ENCODE data around the gene TIAL1.
"Not testable (repeated sequence)": the region's sequence is repeated elsewhere in the genome, so short reads cannot be mapped to it uniquely, and the experiment has no call there.

TIAL1 gene

DNA sequence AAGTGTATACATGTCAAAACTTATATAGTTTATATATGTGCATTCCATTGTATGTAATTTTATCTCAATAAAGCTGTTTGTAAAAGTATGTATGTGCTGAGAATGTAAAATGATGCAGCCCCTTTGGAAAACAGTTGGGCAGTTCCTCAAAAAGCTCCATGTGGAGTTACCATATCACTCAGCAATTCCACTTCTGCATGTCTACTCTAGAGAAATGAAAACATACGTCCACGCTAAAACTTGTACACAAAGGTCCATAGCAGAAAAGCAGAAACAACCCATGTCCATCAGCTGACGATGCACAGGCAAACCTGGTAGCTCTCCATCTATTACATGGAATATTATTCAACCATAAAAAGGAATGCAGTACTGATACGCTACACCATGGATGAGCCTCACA lies 45.9 kb downstream of the TIAL1 start:
- in situ Hi-C loops (cut with MboI; ENCODE audit: low sequenced_read_pairs): no loop called here

DNA sequence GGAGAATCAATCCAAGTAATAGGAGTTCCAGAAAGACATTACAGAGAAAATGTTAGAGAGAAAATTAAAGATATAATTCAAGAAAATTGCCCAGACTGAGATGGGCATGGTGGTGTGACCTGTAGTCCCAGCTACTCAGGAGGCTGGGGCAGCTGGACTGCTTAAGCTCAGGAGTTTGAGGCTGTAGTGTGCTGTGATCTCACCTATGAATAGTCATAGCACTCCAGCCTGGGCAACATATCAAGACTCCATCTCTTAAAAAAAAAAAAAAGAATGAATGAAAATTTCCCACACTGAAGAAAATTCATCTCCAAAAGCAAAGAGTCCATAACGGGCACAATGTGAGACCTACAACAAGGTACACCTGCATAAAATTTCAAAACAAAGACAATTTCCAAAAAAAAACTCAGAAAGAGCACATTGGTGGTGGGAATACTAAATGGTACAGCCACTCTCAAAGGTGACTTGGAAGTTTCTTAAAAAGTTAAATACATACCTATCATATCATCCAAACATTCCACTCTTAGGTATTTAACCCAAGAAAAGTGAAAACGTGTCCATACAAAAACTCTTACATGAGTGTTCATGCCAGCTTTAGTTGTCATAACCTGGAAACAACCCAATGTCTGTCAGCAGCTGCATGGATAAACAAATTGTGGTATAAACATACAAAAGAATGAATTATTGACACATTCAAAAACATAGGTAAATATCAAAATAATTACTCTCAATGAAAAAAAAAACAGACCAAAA lies 47.3 kb downstream of the TIAL1 start:
- in situ Hi-C loops (cut with MboI; ENCODE audit: low sequenced_read_pairs): no loop called here

DNA sequence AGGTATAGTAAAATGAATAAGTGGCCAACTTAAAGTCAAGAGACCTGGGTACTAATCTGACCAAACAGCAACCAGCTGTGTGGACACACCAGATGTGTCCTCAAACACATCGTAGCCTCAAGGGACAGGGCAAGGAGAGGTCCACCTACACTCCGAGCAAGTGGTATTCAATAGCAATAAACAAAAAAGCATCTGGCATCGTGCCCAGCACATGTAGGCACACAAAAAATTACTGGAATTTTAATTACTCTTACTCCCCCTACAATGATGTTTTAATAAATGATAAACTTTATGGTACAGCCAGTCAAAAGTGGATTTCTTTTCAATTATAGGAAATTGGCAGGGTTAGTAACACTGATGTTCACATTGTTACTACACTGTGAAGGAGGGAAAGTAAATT lies 50.8 kb downstream of the TIAL1 start:
- in situ Hi-C loops (cut with MboI; ENCODE audit: low sequenced_read_pairs): no loop called here

DNA sequence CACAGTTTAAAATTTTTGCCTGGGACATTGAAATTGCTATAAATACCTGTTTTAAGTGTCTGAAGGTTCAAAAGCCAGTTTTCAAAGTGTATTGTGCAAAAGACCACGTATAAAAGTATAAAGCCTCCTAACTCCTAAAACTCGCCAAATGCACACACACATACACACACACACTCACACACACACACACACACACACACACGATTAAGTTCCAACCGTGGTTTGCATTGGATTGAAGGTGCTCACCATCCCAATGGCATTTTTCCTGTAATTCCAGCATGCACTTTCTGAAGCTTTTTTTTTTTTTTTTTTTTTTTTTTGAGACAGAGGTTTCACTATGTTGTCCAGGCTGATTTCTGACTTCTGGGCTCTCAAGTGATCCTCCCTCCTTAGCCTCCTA lies 51.5 kb downstream of the TIAL1 start:
- in situ Hi-C loops (cut with MboI; ENCODE audit: low sequenced_read_pairs): no loop called here

DNA sequence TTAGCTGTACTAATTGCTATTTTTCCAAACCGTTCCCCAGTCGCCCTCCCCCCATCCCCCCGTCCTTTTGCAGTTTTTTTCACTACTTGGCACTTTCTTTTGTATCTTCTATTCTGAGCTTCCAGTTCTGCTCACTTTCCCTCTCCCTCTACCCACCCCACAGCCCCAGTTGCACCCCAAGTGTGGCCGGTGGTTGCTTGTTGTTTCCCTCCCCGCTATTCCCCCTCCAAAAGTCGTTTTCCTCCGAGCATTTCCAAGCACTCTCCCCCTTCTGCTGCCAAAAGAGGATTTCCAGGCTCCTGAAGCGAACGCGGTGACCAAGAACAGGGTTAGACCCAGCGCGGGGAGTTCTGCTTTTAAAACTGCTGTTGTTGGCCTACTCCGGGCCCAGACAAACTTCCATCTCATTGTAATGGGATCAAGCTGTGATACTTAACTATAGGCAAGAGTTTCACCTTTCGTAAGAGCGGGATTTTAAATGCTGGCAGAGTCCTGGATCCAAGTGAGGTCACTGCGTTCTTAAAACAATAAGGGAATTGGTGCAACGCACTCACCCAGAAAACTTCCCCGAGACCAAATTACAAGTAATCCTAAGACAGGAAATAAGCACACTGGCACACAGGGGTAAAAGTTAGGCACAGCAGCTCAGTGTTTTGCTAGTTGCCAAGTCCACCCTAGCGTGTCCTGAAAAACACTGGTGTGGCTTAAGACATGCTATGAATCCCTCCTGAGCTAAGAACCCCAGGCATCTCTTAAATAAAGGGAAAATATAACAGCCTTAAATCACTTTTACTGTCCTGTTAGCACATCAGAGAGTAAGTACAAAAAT lies 52.7 kb downstream of the TIAL1 start:
- in situ Hi-C loops (cut with MboI; ENCODE audit: low sequenced_read_pairs): no loop called here

DNA sequence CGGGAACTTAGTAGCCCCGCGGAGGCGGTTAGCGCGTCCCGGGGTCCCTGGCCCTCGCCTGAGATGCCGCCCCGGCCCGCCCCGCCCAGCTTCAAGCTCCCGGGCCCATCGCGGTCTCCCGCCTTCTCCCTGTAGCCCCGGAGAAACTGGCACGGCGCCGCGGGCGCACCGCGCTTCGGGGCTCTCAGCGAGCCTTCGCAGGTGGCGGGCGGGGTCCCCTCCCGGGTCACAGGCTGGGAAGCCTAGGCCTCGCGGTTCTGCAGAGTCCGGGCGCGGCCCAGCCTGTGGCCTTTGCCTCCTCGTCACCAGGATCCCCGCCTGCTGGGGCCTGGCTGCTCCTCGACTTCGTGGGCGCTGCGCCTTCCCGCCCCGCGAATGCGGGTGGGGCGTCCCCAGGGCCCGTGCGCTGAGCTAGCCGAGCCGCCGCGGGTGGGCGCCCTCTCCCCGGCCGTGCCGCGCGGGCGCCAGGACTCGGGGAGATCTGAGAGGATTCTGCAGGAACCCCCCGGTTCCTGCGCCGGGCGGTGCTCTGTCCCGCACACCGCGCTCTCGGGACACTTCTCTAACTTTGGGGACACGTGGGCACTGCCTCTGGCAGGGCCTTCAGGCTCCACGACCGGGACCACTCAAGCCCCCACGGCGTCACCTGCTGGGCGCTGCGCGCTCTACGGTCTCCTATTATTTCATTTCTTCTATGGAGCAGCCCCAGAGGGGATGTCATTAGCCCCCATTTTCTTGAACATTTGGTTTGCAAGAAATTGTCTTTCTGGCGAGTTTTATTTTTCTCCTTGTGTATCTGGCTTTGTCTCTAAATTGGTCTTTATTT lies 53.6 kb downstream of the TIAL1 start:
- in situ Hi-C loops (cut with MboI; ENCODE audit: low sequenced_read_pairs): no loop called here

DNA sequence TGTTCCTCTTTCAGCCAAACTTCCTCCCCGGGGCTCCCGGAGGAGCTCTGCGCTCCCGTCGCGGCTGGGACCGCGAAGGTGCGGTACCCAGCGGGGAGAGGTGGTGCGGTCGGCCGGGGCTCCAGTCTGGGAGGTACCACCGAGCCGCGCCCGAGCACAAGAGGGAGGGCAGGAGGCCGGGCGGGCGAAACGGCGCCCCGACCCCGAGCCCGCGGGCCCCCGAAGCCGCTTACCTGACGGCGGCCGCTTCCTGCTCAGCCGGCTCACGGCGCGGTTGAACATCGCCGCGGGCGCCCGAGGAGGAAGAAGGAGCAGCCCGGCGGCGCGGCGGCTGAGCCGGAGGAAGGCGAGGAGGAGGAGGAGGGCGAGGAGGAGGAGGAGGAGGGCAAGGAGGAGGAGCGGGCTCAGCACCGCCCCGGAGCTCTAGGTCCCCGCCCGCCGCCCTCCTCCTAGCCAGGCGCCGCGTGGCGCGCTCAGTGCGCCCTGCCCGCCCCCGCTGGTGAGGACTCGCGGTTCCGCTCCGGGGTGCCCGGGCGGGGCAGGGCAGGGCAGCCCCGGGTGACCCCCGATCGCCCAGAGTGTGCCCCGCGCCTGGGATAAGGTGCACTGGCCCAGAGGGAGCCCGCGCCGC lies 54.3 kb downstream of the TIAL1 start, which contains the start of gene RGS10:
RGS10 (minus strand) TSS at position 363 of the 631 bp plus-strand sequence; CDS start at position 282, 81 bp downstream.
- in situ Hi-C loops (cut with MboI; ENCODE audit: low sequenced_read_pairs): no loop called here

DNA sequence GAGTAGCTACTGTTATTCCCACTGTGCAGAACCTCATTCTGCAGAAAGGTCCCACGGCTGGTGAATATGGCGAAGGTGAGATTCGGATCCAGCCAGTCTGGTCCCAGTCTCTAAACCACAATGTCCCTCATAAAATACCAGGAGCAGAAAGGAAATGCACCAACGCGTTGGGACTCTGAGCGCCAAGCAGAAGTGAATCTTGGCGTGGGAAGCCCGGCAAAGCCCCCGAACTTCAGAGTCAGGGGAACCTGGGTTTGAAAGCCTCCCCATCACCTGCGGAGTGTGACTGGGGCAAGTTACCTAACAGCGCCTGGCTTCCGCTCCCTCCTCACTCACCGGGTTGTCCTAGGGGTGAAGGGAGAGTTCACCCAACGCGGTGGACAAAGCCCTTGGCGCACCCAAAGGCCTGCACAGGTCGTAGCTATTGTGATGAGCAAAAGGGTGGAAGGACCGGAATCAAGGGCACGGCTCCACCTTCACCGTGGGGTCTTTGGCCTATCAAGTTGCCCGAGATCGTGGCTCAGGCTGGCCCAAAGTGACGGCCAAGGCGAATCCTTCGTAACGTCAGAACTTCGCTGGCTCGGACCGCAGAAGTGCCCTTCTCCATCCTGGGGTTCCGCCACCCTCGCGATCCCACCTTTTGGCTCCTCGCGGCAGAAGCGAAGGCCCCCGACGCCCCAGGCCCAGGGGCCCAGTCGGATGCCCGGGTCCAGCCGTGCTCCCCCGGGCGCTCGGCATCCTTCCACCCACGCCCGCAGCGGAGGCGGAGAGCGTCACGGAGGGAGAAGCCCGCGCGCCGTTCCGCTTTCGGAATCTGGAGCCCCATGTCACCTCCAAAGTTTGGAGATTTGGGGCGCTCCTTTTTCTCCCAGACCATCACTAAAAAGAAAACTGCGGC lies 55.1 kb downstream of the TIAL1 start:
- in situ Hi-C loops (cut with MboI; ENCODE audit: low sequenced_read_pairs): no loop called here

DNA sequence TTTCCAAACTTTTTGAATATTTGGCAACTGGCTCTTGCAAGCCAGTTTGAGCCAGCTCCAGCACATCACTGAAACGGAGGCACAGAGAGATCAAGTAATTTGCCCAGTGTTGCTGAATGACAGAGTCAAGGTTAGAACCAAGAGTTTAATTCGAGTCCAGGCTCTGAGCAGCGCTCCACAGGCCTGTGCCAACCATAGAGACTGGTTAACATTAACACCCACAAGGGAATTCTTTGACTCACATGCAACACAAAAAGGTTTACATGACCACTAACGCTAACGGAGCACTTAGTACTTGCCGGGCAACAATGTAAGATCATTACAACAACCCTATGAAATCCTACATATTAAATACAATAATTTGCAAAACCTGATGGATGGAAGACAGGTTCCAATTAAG lies 55.7 kb downstream of the TIAL1 start:
- in situ Hi-C loops (cut with MboI; ENCODE audit: low sequenced_read_pairs): no loop called here

DNA sequence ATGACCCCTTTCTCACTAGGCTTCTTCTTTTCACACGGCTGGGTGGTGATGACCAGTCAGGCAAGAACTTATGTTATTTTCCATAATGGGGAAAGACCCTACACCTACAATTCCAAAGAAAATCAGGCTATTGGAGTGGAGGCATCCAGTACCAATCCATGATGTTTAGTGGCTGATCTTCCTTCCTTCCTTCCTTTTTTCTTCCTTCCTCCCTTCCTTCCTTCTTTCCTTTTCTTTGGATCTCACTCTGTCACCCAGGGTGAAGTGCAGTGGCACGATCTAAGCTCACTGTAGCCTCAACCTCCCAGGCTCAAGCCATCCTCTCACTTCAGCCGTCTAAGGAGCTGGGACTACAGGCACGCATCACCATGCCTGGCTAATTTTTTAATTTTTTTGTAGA lies 56.7 kb downstream of the TIAL1 start:
- in situ Hi-C loops (cut with MboI; ENCODE audit: low sequenced_read_pairs): no loop called here

DNA sequence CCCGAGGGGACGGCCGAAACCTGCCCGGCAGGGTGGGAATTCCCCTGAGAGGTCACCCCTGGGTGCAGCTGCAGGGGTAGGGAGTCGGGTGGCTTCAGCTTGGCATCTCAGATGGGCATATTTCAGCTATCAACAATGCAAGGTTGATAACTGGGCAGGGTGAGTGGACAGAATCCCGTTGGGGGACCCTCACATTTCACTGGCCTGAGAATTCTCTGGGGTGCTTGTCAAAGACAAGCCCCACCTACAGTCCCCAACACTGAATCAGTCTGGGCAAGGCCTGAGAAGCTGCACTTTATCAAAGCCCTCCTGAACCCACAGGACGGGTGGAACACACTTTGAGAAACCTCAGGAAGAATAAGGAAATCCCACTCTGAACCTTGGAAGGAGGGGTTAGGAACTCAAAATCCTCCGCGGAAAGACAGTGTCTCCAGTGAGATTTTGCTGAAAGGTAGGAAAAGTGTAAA lies 57.4 kb downstream of the TIAL1 start:
- in situ Hi-C loops (cut with MboI; ENCODE audit: low sequenced_read_pairs): no loop called here

DNA sequence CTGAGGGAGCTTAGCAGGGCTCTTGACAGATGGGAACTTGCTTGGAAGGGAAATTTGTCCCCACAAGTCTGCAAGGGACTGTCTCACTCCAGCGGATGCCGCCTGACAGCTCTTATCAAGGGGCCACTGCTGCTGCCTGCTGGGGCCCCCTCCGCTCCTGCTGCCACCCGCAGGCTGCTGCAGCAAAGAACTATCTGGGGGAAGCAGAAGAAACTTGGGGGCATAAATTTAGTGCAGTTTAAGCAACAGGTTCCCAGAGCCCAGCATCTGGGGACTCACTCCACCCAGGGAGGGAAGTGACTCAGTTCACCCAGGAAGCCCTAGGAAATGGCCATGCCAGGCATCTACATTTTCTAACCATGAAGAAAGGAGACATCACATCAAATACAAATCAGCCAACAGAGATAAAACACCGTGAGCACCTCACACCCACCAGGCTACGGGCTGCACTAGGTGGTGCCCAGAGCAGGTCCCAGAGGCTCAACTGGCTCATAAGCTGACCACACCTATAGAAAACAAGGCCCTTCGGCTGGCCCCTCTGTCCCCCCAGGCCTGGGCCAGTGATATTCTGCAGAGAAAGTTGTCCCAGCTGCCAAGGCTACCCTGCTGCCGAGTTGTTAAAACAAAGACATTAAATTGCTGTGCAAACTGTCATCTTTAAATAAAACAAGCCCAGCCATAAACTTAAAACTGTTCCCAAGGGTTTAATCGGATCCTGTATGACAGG lies 58.0 kb downstream of the TIAL1 start:
- in situ Hi-C loops (cut with MboI; ENCODE audit: low sequenced_read_pairs): no loop called here

DNA sequence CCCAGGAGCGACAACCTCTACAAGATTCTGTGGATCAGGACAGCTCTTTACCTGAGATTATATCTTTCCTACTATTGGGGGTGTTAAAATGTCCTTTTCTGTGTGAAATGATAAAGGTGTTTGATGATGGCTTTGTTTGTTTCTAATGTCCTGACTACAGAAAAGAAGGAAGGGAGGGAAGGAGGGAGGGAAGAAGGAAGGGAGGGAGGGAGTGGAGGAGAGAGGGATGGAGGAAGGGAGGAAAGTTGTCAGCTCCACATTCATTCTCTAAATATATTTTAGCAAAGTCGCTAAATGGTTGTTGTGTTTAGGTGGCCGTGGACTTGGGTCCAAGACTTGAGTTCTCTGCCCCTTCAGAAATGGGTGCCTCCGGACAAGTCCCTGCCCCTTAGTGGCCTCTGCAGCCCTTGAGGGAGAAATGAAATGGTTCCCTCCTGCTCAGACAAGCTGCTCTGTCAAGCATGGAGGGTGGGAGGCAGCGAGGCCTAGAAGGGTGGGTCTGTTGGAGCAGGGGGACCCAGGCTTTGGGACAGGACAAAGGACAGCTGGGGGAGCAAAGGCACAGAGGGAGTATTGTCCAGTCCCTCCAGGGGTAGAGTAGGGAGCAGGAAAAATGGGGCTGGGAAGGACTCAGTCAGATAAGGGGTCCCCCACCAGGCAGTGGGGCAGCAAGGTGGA lies 58.7 kb downstream of the TIAL1 start:
- in situ Hi-C loops (cut with MboI; ENCODE audit: low sequenced_read_pairs): no loop called here

DNA sequence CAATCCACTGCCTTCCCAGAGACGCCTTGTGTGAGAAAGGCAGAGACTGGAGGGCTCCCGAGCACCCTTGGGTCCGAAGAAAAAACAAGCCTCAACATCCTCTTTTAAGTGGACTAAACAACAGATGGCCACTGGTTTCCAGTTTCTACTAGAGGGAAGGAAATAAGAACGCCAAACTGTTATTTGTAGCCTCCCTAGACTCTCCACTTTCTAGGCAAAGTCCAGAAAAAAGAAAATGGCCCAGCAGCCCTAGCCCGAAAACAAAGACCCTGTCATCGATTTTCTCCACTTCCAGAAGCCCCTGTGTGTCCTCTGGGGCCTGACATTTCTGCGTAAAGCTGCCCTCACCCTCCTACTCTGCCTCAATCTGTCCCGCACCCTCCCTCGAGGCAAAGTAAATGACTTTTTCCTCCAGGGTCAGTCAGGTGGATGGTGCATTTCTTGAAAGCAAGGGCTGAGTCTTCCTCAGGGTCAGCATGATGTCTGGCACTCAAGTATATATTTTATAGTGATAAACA lies 60.2 kb downstream of the TIAL1 start:
- in situ Hi-C loops (cut with MboI; ENCODE audit: low sequenced_read_pairs): no loop called here

DNA sequence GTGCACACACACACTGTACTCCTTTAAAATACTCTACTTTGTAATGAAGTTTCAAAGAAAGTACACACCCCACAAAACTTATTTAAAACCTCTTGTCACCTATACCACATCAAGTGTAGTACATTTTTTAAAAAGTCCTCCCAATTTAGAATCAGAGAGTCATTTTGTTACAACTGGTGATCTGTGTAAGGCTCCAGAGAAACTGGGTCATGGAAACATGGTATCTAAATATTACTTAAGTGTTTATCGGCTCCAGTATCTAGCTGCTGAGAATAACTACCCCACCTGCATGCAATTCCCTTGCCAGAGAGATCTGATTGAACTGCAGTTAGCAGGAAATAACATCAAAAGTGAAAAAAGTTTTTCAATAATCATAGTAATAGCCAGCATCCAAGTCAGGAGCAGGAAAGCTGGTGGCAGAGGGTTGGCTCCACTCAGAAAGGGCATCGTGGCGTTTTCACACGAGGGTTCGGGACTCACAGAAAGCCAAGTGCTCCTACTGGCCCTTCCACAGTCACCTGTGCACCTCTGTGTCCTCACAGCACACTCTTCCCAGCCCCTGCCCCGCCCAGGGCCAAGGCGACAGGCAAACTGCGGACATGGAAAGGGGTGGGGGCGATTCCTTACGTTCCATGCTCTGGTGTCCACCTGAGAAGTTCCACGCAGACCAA lies 60.8 kb downstream of the TIAL1 start:
- in situ Hi-C loops (cut with MboI; ENCODE audit: low sequenced_read_pairs): no loop called here

DNA sequence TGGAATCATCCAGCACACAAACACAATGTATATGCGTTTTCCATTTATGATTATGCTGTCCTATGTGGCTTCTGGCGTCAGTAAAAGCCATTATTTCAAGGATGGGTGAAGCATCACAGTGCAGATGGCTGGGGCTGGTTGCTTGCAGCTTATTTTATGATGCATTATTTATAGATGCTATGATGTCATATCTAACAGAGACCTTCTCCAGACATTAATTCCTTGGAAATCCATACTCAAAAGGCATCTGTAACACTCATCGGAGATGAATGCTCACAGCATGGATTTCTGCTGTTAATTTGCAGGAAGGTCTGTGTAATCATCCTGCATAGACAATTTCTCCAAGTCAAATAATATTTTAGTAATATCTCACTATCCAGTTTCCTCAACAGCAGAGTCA lies 61.5 kb downstream of the TIAL1 start:
- in situ Hi-C loops (cut with MboI; ENCODE audit: low sequenced_read_pairs): no loop called here

DNA sequence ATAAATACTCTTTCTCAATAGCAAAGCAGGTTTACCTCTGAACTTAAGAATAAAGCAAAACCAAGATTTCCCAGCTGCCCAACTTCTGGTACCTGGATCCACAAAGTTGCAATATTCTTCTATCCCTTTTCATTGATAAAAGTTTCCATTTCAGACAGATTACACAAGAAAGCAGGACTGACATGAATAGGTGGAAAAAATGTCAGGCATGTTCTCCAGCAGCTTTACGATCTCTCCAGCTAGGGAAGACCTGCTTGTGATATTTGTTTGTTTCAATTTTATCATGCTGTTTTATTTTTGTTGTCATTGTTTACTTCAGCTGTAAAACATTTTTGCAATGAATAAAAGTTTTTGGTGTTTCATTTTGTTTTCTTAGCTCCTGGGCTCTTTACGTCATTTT lies 63.3 kb downstream of the TIAL1 start:
- in situ Hi-C loops (cut with MboI; ENCODE audit: low sequenced_read_pairs): no loop called here

DNA sequence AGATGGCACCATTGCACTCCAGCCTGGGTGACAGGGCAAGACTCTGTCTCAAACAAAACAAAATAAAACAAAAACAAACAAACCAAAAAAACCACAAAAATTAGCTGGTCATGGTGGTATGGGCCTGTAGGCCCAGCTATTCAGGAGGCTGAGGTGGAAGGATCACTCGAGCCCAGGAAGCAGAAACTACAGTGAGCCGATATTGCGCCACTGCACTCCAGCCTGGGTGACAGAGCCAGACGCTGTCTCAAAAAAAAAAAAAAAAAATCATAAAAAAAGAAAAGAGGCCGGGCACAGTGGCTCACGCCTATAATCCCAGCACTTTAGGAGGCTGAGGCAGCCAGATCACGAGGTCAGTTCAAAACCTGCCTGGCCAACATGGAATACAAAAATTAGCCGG lies 64.0 kb downstream of the TIAL1 start:
- in situ Hi-C loops (cut with MboI; ENCODE audit: low sequenced_read_pairs): not testable (repeated sequence)
